ENCODE results near the gene B2M.
"Not testable (repeated sequence)": the region's sequence is repeated elsewhere in the genome, so short reads cannot be mapped to it uniquely, and the experiment has no call there.

Gene B2M

DNA sequence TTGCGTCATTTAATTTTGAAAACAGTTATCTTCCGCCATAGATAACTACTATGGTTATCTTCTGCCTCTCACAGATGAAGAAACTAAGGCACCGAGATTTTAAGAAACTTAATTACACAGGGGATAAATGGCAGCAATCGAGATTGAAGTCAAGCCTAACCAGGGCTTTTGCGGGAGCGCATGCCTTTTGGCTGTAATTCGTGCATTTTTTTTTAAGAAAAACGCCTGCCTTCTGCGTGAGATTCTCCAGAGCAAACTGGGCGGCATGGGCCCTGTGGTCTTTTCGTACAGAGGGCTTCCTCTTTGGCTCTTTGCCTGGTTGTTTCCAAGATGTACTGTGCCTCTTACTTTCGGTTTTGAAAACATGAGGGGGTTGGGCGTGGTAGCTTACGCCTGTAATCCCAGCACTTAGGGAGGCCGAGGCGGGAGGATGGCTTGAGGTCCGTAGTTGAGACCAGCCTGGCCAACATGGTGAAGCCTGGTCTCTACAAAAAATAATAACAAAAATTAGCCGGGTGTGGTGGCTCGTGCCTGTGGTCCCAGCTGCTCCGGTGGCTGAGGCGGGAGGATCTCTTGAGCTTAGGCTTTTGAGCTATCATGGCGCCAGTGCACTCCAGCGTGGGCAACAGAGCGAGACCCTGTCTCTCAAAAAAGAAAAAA lies 1.2 kb downstream of the B2M start:
- H3K36me3 ChIP-seq (ENCODE audit: insufficient read depth, low read length), result peaks cover 7% of the 10 kb centered on the region; the same call in 1 of the 2 replicates

GRCh38 chr15:44713006-44713966 lies 2.0 kb downstream of the B2M start:
- Histone ChIP-seq H3K4me1 (ENCODE audit: insufficient read depth, low read length) (no peaks in the 10 kb centered on the region), H3K36me3 (ENCODE audit: insufficient read depth, low read length) (peaks cover 7% of the 10 kb centered on the region; the same call in 1 of the 2 replicates), H3K9me3 (ENCODE audit: control insufficient read depth, insufficient read depth, low read length) (no peaks in the 10 kb centered on the region), H3K9ac (ENCODE audit: low read depth, low read length) (peak overlapping the region; percentile 95; the same call in 1 of the 2 replicates)

More for the DNA sequence above, 1.2 kb downstream of the B2M start:
- peak overlapping the region; percentile 95; the same call in 1 of the 2 replicates for H3K9ac ChIP-seq (ENCODE audit: low read depth, low read length)
- H3K4me1 ChIP-seq (ENCODE audit: insufficient read depth, low read length), result no peaks in the 10 kb centered on the region
- no peaks in the 10 kb centered on the region for H3K9me3 ChIP-seq (ENCODE audit: control insufficient read depth, insufficient read depth, low read length)

- Histone ChIP-seq H3K9me3 (ENCODE audit: control insufficient read depth, insufficient read depth, low read length) (no peaks in the 10 kb centered on the region), H3K4me1 (ENCODE audit: insufficient read depth, low read length) (peaks cover 7% of the 10 kb centered on the region; the same call in 1 of the 2 replicates), H3K36me3 (ENCODE audit: insufficient read depth, low read length) (peaks cover 7% of the 10 kb centered on the region; the same call in 1 of the 2 replicates), H3K9ac (ENCODE audit: low read depth, low read length) (no peak overlapping the region)
Measured at GRCh38 chr15:44715142-44715796, 4.0 kb downstream of the B2M start.

DNA sequence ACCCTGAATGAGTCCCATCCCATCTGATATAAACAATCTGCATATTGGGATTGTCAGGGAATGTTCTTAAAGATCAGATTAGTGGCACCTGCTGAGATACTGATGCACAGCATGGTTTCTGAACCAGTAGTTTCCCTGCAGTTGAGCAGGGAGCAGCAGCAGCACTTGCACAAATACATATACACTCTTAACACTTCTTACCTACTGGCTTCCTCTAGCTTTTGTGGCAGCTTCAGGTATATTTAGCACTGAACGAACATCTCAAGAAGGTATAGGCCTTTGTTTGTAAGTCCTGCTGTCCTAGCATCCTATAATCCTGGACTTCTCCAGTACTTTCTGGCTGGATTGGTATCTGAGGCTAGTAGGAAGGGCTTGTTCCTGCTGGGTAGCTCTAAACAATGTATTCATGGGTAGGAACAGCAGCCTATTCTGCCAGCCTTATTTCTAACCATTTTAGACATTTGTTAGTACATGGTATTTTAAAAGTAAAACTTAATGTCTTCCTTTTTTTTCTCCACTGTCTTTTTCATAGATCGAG lies 4.5 kb downstream of the B2M start:
- H3K4me1 ChIP-seq (ENCODE audit: insufficient read depth, low read length), result peaks cover 7% of the 10 kb centered on the region; the same call in 1 of the 2 replicates
- H3K9me3 ChIP-seq (ENCODE audit: control insufficient read depth, insufficient read depth, low read length), result no peaks in the 10 kb centered on the region
- peaks cover 7% of the 10 kb centered on the region; the same call in 1 of the 2 replicates for H3K36me3 ChIP-seq (ENCODE audit: insufficient read depth, low read length)
- no peak overlapping the region for H3K9ac ChIP-seq (ENCODE audit: low read depth, low read length)

DNA sequence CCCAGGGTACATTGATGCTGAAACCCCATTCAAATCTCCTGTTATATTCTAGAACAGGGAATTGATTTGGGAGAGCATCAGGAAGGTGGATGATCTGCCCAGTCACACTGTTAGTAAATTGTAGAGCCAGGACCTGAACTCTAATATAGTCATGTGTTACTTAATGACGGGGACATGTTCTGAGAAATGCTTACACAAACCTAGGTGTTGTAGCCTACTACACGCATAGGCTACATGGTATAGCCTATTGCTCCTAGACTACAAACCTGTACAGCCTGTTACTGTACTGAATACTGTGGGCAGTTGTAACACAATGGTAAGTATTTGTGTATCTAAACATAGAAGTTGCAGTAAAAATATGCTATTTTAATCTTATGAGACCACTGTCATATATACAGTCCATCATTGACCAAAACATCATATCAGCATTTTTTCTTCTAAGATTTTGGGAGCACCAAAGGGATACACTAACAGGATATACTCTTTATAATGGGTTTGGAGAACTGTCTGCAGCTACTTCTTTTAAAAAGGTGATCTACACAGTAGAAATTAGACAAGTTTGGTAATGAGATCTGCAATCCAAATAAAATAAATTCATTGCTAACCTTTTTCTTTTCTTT lies 5.8 kb downstream of the B2M start:
- H3K4me1 ChIP-seq (ENCODE audit: insufficient read depth, low read length), result peaks cover 7% of the 10 kb centered on the region; the same call in 1 of the 2 replicates
- H3K9ac ChIP-seq (ENCODE audit: low read depth, low read length), result no peak overlapping the region
- H3K9me3 ChIP-seq (ENCODE audit: control insufficient read depth, insufficient read depth, low read length), result no peaks in the 10 kb centered on the region
- H3K36me3 ChIP-seq (ENCODE audit: insufficient read depth, low read length), result peaks cover 7% of the 10 kb centered on the region; the same call in 1 of the 2 replicates

DNA sequence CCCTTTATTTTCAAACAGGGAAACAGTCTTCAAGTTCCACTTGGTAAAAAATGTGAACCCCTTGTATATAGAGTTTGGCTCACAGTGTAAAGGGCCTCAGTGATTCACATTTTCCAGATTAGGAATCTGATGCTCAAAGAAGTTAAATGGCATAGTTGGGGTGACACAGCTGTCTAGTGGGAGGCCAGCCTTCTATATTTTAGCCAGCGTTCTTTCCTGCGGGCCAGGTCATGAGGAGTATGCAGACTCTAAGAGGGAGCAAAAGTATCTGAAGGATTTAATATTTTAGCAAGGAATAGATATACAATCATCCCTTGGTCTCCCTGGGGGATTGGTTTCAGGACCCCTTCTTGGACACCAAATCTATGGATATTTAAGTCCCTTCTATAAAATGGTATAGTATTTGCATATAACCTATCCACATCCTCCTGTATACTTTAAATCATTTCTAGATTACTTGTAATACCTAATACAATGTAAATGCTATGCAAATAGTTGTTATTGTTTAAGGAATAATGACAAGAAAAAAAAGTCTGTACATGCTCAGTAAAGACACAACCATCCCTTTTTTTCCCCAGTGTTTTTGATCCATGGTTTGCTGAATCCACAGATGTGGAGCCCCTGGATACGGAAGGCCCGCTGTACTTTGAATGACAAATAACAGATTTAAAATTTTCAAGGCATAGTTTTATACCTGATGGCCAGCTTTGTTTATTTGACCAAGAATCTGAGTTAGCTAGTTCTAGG lies 7.0 kb downstream of the B2M start:
- H3K9me3 ChIP-seq (ENCODE audit: control insufficient read depth, insufficient read depth, low read length), result no peaks in the 10 kb centered on the region
- H3K4me1 ChIP-seq (ENCODE audit: insufficient read depth, low read length), result peaks cover 7% of the 10 kb centered on the region; the same call in 1 of the 2 replicates
- peaks cover 7% of the 10 kb centered on the region; the same call in 1 of the 2 replicates for H3K36me3 ChIP-seq (ENCODE audit: insufficient read depth, low read length)
- H3K9ac ChIP-seq (ENCODE audit: low read depth, low read length), result no peak overlapping the region

- peaks cover 7% of the 10 kb centered on the region; the same call in 1 of the 2 replicates for H3K36me3 ChIP-seq (ENCODE audit: insufficient read depth, low read length)
- H3K9me3 ChIP-seq (ENCODE audit: control insufficient read depth, insufficient read depth, low read length), result no peaks in the 10 kb centered on the region
- no peak overlapping the region for H3K9ac ChIP-seq (ENCODE audit: low read depth, low read length)
- H3K4me1 ChIP-seq (ENCODE audit: insufficient read depth, low read length), result peaks cover 7% of the 10 kb centered on the region
Measured at GRCh38 chr15:44718927-44719292, 7.6 kb downstream of the B2M start.

- peaks cover 7% of the 10 kb centered on the region; the same call in 1 of the 2 replicates for H3K36me3 ChIP-seq (ENCODE audit: insufficient read depth, low read length)
- no peak overlapping the region for H3K9ac ChIP-seq (ENCODE audit: low read depth, low read length)
- peaks cover 7% of the 10 kb centered on the region for H3K4me1 ChIP-seq (ENCODE audit: insufficient read depth, low read length)
- no peaks in the 10 kb centered on the region for H3K9me3 ChIP-seq (ENCODE audit: control insufficient read depth, insufficient read depth, low read length)
Measured at GRCh38 chr15:44719293-44719999, 8.1 kb downstream of the B2M start.

GRCh38 chr15:44720000-44720435 lies 8.7 kb downstream of the B2M start:
- not testable (repeated sequence) for H3K9me3 ChIP-seq (ENCODE audit: control insufficient read depth, insufficient read depth, low read length); H3K4me1 ChIP-seq (ENCODE audit: insufficient read depth, low read length); H3K36me3 ChIP-seq (ENCODE audit: insufficient read depth, low read length); H3K9ac ChIP-seq (ENCODE audit: low read depth, low read length)

DNA sequence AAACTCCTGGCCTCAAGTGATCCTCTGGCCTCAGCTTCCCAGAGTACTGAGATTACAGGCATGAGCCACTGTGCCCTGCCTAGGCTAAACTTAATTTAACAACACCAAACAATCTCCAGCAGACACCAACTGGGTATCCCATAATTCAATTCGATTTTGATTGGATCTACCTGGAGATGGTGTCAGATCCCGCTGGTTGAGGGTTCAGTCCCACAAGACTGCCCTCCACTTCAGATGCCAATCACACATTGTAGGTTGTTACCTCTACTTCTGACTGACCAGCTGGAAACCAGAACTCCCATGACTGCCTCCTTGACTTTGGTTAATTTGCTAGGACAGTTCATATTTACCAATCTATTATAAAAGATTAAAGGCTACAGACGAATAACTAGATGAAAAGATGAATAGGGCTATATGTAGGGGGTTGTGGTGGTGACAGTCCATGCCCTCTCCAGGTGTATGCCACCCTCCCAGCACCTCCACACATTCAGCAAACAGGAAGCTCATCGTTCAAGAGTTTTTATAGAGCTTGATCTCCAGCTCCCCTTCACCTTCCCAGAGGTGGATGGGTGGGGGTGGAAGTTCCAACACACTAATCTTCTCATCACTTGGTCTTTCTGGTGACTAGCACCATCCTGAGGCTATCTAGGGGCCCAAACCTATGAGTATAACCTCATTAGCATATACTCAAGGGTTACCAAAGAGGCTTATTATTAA lies 9.3 kb downstream of the B2M start:
- no peak overlapping the region for H3K9ac ChIP-seq (ENCODE audit: low read depth, low read length)
- peaks cover 7% of the 10 kb centered on the region for H3K4me1 ChIP-seq (ENCODE audit: insufficient read depth, low read length)
- H3K9me3 ChIP-seq (ENCODE audit: control insufficient read depth, insufficient read depth, low read length), result no peaks in the 10 kb centered on the region
- peaks cover 3% of the 10 kb centered on the region; the same call in 1 of the 2 replicates for H3K36me3 ChIP-seq (ENCODE audit: insufficient read depth, low read length)

- no peaks in the 10 kb centered on the region for H3K36me3 ChIP-seq (ENCODE audit: insufficient read depth, low read length)
- peaks cover 16% of the 10 kb centered on the region for H3K4me1 ChIP-seq (ENCODE audit: insufficient read depth, low read length)
- no peak overlapping the region for H3K9ac ChIP-seq (ENCODE audit: low read depth, low read length)
- H3K9me3 ChIP-seq (ENCODE audit: control insufficient read depth, insufficient read depth, low read length), result no peaks in the 10 kb centered on the region
Measured at GRCh38 chr15:44722011-44722410, 10.7 kb downstream of the B2M start.

DNA sequence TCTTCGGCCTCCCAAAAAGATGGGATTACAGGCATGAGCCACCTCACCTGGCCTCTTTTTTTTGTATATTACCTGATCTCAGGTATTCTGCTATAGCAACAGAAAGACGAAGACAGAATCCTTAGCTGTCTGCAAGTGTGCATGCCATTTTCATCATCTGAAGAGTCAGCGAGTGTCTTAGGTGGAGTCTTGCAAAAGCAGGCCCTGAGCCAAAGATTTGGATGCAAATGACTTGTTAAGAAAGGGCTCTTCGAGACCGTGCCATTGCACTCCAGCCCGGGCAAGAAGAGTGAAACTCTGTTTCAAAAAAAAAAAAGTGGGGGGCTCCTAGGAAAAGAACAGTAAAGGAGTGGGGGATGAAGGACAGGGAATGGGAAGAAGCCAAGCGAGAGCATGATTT lies 14.8 kb downstream of the B2M start:
- 0 out of 2 replicates have a peak overlapping the region, but pooled peaks have one; percentile 5 for H3K9ac ChIP-seq (ENCODE audit: low read depth, low read length)
- H3K4me1 ChIP-seq (ENCODE audit: insufficient read depth, low read length), result peaks cover 19% of the 10 kb centered on the region
- H3K36me3 ChIP-seq (ENCODE audit: insufficient read depth, low read length), result no peaks in the 10 kb centered on the region
- no peaks in the 10 kb centered on the region for H3K9me3 ChIP-seq (ENCODE audit: control insufficient read depth, insufficient read depth, low read length)

All from ES-I3 (cell line).